ENCODE results near the gene TNFAIP8L2. TPM values are rescaled to one million over a fixed set of nuclear protein-coding genes. Genes with fewer than 3 reads are reported as not detected.
A peak's percentile ranks its signal among the peaks of the same experiment; 100 is the strongest.
"Not testable (repeated sequence)": the region's sequence is repeated elsewhere in the genome, so short reads cannot be mapped to it uniquely, and the experiment has no call there.

The TNFAIP8L2 gene
- total and polyA plus RNA-seq, 3 experiments from 2014 or later, result 22.6 to 25.5 (median 24.6) TPM

DNA sequence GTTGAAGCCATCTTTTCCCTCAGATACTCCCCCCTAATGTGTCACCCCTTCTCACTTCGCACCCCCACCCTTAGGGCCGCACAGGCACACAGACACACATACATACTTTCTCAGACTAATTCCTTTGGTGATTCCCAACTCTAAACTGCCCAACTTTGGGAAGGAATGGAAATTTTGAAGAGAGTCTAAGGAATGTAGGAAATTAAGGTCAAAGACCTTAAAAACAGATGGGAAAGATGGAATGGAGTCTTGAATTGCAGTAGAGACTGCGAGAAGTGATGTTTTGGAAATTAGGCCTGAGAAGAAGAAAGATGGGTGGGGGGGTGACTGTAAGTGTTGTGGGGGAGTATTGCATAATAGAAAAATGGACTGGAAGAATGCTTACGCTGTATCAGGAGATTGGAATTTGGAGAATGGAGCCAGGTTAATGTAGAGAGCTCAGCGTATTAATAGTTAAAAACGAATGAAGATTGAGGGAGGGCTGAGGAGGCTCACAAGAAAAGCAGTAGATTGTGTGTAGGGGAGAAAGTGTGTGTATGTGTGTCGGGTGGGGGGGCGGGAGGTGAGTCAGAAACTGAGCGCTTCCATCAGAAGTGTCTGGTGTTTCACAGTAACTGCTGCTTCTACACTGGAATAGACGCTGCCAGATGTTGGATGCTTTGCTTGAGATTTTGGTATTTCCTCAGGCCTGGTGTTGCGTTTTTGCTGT lies 43.6 kb downstream of the TNFAIP8L2 start:
- Histone ChIP-seq H3K4me3 (ENCODE audit: low read length) (peak overlapping the region; percentile 89), H3K9me3 (ENCODE audit: low read length) (no peaks in the 10 kb centered on the region), H3K27ac (ENCODE audit: low read depth, low read length) (peak overlapping the region; percentile 85), H3K27me3 (ENCODE audit: insufficient read depth, low read length, poor library complexity, severe bottlenecking) (no peaks in the 10 kb centered on the region), H3K4me1 (ENCODE audit: insufficient read depth, low read length) (peaks cover 22% of the 10 kb centered on the region), H3K36me3 (ENCODE audit: insufficient read depth, low read length) (no peaks in the 10 kb centered on the region)
- Mint-ChIP-seq H3K4me3 (peak overlapping the region; percentile 95 to 100 (median 98)), H3K27me3 (peaks cover 3 to 5% of the 10 kb centered on the region in 2 donors), H3K9me3 (peaks cover 0 to 2% (median 0%) of the 10 kb centered on the region in 5 donors), H3K4me1 (peaks cover 41 to 60% (median 53%) of the 10 kb centered on the region in 3 donors), H3K27ac (peak overlapping the region; percentile 54 to 99 (median 96)), H3K36me3 (peaks cover 0 to 40% (median 7%) of the 10 kb centered on the region in 3 donors)
- CTCF ChIA-PET, result interaction anchor here (1.7 to 3.4 kb wide), 2 partner anchors 10 to 52 kb away, joined by 3 to 13 read pairs; partner anchors contain the start of gene VPS72
- DNase-seq, result no peak
- POLR2A ChIA-PET, result interaction anchor here (2.2 kb wide), 1 partner anchor 10 kb away, joined by 8 read pairs; the partner anchor contains the start of gene VPS72

DNA sequence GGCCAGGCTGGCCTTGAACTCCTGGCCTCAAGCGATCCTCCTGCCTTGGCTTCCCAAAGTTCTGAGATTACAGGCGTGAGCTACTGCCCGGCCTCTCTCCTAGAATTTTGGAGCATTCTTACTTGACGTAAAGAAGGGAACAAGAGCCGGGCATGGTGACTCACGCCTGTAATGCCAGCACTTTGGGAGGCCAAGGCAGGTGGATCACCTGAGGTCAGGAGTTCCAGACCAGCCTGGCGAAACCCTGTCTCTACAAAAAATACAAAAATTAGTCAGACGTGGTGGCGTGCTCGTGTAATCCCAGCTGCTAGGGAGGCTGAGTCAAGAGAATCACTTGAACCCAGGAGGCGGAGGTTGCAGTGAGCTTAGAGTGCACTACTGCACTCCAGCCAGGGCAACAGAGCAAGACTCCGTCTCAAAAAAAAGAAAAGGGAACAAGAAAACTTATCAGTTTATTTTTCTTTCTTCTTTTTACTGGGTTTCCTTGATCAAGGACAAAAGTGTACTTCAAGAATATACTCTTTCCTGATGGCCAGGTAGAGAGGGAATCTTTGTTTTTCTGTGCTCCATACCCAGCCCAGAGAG lies 49.0 kb downstream of the TNFAIP8L2 start:
- H3K4me1 ChIP-seq (ENCODE audit: insufficient read depth, low read length), result peaks cover 12% of the 10 kb centered on the region
- H3K27me3 ChIP-seq (ENCODE audit: insufficient read depth, low read length, poor library complexity, severe bottlenecking); H3K9me3 Mint-ChIP-seq; DNase-seq; H3K9me3 ChIP-seq (ENCODE audit: low read length); H3K36me3 ChIP-seq (ENCODE audit: insufficient read depth, low read length); H3K27ac ChIP-seq (ENCODE audit: low read depth, low read length); POLR2A ChIA-PET; H3K27me3 Mint-ChIP-seq; H3K4me3 ChIP-seq (ENCODE audit: low read length): not testable (repeated sequence)
- CTCF ChIA-PET, result interaction anchor here (1.2 to 1.7 kb wide), 2 partner anchors 12 to 26 kb away, joined by 3 to 5 read pairs; no protein-coding TSS in a partner anchor
- Mint-ChIP-seq H3K4me1 (peaks cover 14 to 40% (median 27%) of the 10 kb centered on the region in 3 donors), H3K4me3 (peak overlapping the region in 1 of 7 donors; percentile 56), H3K36me3 (peaks cover 0 to 57% (median 5%) of the 10 kb centered on the region in 3 donors), H3K27ac (peak overlapping the region in 2 of 8 donors; percentile 75 to 80)

Other genes starting within 250 kb of the TNFAIP8L2 start
- gene SETDB1, start 230.3 kb upstream of the TNFAIP8L2 start, total RNA-seq, result 10 to 100 TPM; 45.4 to 47.5 TPM
- gene SETDB1, start 230.3 kb upstream of the TNFAIP8L2 start, polyA plus RNA-seq, result 15.5 TPM
- 100 to 1,000 TPM; 224 to 232 TPM for gene CERS2, start 181.8 kb upstream of the TNFAIP8L2 start, total RNA-seq
- gene CERS2, start 181.8 kb upstream of the TNFAIP8L2 start, polyA plus RNA-seq, result 167 TPM
- not detected for gene ANXA9, start 174.4 kb upstream of the TNFAIP8L2 start, total RNA-seq
- not detected for gene ANXA9, start 174.4 kb upstream of the TNFAIP8L2 start, polyA plus RNA-seq
- 1 to 10 TPM; 5.7 to 6.3 TPM for gene MINDY1, start 149.7 kb upstream of the TNFAIP8L2 start, total RNA-seq
- 1.8 TPM for gene MINDY1, start 149.7 kb upstream of the TNFAIP8L2 start, polyA plus RNA-seq
- 10 to 100 TPM; 14.6 to 16.8 TPM for gene PRUNE1, start 148.2 kb upstream of the TNFAIP8L2 start, total RNA-seq
- gene PRUNE1, start 148.2 kb upstream of the TNFAIP8L2 start, polyA plus RNA-seq, result 49.4 TPM
- gene BNIPL, start 120.1 kb upstream of the TNFAIP8L2 start, total RNA-seq, result 1 to 10 TPM in 1 of 2 experiments, under 1 TPM in 1; 0.75 to 1.3 TPM
- 0.08 TPM for gene BNIPL, start 120.1 kb upstream of the TNFAIP8L2 start, polyA plus RNA-seq
- 1 to 10 TPM; 1.6 to 2.3 TPM for gene C1orf56, start 108.9 kb upstream of the TNFAIP8L2 start, total RNA-seq
- 2.7 TPM for gene C1orf56, start 108.9 kb upstream of the TNFAIP8L2 start, polyA plus RNA-seq
- gene CDC42SE1, start 97.0 kb upstream of the TNFAIP8L2 start, total RNA-seq, result 100 to 1,000 TPM; 201 to 213 TPM
- 104 TPM for gene CDC42SE1, start 97.0 kb upstream of the TNFAIP8L2 start, polyA plus RNA-seq
- 1 to 10 TPM; 3.3 to 3.9 TPM for gene MLLT11, start 96.3 kb upstream of the TNFAIP8L2 start, total RNA-seq
- gene MLLT11, start 96.3 kb upstream of the TNFAIP8L2 start, polyA plus RNA-seq, result 4.7 TPM
- gene GABPB2, start 85.9 kb upstream of the TNFAIP8L2 start, total RNA-seq, result 10 to 100 TPM; 19.2 to 19.4 TPM
- gene GABPB2, start 85.9 kb upstream of the TNFAIP8L2 start, polyA plus RNA-seq, result 16.0 TPM
- gene SEMA6C, start 10.0 kb upstream of the TNFAIP8L2 start, total RNA-seq, result 1 to 10 TPM; 2.9 to 3.1 TPM
- gene SEMA6C, start 10.0 kb upstream of the TNFAIP8L2 start, polyA plus RNA-seq, result 1.5 TPM
- 1 to 10 TPM; 4.6 to 5.5 TPM for gene LYSMD1, start 9.3 kb downstream of the TNFAIP8L2 start, total RNA-seq
- gene LYSMD1, start 9.3 kb downstream of the TNFAIP8L2 start, polyA plus RNA-seq, result 0.54 TPM
- gene SCNM1, start 9.5 kb downstream of the TNFAIP8L2 start, total RNA-seq, result 10 to 100 TPM; 86.3 to 90.9 TPM
- 58.4 TPM for gene SCNM1, start 9.5 kb downstream of the TNFAIP8L2 start, polyA plus RNA-seq
- gene TMOD4, start 19.3 kb downstream of the TNFAIP8L2 start, total RNA-seq, result 1 to 10 TPM; 2.4 to 3.7 TPM
- 1.0 TPM for gene TMOD4, start 19.3 kb downstream of the TNFAIP8L2 start, polyA plus RNA-seq
- gene VPS72, start 33.5 kb downstream of the TNFAIP8L2 start, total RNA-seq, result 10 to 100 TPM; 84.4 to 85.4 TPM
- 68.3 TPM for gene VPS72, start 33.5 kb downstream of the TNFAIP8L2 start, polyA plus RNA-seq
- gene PIP5K1A, start 41.9 kb downstream of the TNFAIP8L2 start, total RNA-seq, result 10 to 100 TPM; 76.7 to 77.0 TPM
- gene PIP5K1A, start 41.9 kb downstream of the TNFAIP8L2 start, polyA plus RNA-seq, result 13.0 TPM
- 100 to 1,000 TPM; 250 to 256 TPM for gene PSMD4, start 98.1 kb downstream of the TNFAIP8L2 start, total RNA-seq
- 239 TPM for gene PSMD4, start 98.1 kb downstream of the TNFAIP8L2 start, polyA plus RNA-seq
- 10 to 100 TPM; 23.8 to 26.5 TPM for gene ZNF687, start 125.7 kb downstream of the TNFAIP8L2 start, total RNA-seq
- gene ZNF687, start 125.7 kb downstream of the TNFAIP8L2 start, polyA plus RNA-seq, result 1.6 TPM
- gene PI4KB, start 170.8 kb downstream of the TNFAIP8L2 start, total RNA-seq, result 10 to 100 TPM; 59.9 to 65.5 TPM
- 67.5 TPM for gene PI4KB, start 170.8 kb downstream of the TNFAIP8L2 start, polyA plus RNA-seq
- gene RFX5, start 190.6 kb downstream of the TNFAIP8L2 start, total RNA-seq, result 10 to 100 TPM; 77.2 to 77.4 TPM
- 38.0 TPM for gene RFX5, start 190.6 kb downstream of the TNFAIP8L2 start, polyA plus RNA-seq
- not detected for gene SELENBP1, start 216.1 kb downstream of the TNFAIP8L2 start, total RNA-seq
- gene SELENBP1, start 216.1 kb downstream of the TNFAIP8L2 start, polyA plus RNA-seq, result not detected
- 100 to 1,000 TPM; 479 to 492 TPM for gene PSMB4, start 242.9 kb downstream of the TNFAIP8L2 start, total RNA-seq
- gene PSMB4, start 242.9 kb downstream of the TNFAIP8L2 start, polyA plus RNA-seq, result 60.1 TPM